HG03039 (cell line): ENCODE results near the gene BCORL1.

Experiments
- ATAC-seq: cut with Tn5 transposase; IDR thresholded peaks from one replicate; pipeline ENCODE4 v1.9.1; 2021; ENCODE audit warnings: mild to moderate bottlenecking, moderate library complexity; ENCODE audit not compliant: unreplicated experiment

BCORL1 gene

DNA sequence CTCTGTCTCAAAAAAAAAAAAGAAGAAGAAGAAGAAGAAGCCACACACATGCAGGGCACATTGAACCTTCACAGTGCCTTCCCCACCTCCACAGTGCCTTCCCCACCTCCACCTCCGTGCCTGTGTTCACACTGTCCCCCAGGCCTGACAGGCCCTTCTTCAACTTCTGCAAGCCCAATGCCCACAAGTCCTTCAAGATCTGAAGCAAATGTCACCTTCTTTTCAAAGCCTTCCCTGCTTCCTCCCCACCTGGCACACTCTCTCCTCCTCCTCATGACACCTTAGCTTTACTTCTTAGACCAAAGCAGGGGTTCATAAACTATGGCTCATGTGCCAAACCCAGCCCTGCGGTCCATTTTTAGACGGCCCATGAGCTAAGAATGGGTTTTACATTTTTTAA is 107.9 kb downstream of the BCORL1 start:
- no peak for ATAC-seq

GRCh38 chrX:130091980-130092522 is 109.6 kb downstream of the BCORL1 start:
- ATAC-seq, result peak; percentile 99

DNA sequence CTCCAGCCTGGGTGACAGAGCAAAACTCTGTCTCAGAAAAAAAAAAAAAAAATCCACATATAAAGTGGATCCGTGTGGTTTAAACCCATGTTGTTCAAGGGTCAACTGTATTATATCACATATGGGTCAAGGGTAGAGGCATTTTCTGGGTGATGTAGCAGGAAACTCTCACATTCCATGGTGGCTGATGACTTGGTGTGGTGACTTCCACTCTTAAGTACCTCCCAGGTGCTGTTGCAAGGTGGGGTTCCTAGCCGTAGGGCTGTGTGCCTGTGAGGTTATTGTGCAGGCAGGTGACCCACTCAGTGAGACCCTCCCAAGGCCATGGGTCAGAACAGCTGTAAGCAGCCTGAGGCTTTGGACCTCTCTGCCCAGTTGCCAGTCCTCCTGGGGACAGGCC is 110.8 kb downstream of the BCORL1 start:
- no peak for ATAC-seq

DNA sequence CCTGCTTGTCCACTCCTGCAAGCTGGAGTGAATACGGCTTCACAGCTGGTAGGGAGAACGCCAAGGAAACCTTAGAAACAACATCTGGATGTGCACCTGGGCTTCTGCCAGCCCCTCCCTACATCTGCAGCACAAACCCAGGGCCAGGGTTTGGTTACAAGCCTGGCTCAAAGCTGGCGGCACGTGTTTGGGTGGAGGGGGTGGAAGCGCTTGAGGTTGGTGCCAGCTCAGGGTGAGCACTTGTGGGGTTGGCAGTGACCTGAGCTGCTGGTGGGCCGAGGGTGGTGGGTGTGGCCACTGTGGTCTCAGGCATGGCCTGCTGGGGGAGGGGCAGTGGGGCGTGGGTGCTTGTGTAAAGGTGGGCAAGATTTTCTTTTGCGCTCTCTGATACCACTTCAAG is 112.3 kb downstream of the BCORL1 start:
- ATAC-seq, result no peak

- no peak for ATAC-seq
These were observed 113.0 kb downstream of the BCORL1 start for GRCh38 chrX:130095249-130096030.

DNA sequence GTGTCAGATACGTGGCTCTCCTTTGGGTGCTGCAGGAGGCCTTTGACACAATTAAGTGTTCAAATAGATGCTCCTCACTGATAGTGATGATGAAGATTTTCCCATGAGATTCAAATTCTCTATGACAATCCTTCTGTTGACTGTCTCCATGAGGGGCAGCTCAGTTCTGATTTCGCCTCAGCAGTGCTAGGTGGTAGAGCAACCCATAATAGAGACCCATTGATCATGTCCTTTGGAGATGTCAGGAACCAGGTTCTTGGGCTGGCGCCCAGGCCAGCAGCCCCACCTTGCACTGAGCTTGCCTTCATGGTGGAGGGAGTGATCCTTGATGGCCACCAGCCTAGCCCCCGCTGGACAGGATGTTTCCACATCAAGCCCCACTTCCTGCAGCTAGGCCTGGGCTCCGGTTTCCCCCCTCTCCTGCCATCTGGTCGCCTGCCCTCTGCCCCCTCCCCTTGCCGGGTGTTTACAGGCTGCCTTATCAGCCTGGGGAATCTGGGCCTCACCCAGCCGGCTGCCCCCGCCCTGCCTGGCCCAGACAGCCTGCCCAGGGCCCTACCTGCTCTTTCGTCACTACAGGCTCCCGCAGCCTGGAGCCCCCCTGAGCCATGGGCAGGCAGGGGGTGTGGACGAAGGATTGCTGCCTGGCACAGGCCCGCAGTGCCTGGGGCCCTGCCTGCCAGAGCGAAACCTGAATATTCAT is 115.2 kb downstream of the BCORL1 start:
- ATAC-seq, result no peak

DNA sequence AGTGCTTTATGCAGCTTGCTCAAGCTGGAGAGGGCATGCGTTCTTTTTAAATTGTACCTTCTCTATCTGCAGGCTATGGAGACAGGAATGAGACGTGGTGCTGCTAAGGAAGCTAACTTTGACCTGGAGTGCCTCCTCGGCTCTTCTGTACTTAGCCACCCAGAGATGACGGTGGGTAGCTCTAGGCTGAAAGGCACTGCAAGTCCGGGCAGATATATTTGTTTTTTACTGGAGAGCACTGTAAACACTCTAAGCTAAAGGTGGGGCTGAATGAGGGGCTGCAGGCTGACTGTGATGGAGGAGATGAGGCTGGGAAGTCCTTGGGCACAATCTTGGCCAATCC is 115.7 kb downstream of the BCORL1 start:
- ATAC-seq, result no peak

DNA sequence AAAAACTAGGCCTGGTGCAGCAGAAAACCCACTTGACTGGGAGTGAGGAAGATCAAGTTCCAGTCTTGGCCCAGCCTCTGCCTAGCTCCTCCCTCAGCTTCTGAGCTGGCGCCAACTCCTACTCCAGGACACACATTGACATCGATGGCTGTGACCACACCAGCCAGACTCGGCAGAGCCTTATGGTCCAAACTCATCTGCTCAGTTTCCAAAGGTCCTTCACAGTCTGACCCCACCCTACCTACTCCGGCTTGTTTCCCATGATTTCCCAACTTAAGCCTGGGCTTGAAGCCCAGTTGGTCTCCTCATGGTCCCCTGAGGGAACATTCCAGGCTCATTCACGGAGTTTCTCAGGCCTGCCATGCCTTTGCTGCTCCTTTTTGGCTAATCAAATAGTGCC is 117.7 kb downstream of the BCORL1 start:
- ATAC-seq, result no peak

DNA sequence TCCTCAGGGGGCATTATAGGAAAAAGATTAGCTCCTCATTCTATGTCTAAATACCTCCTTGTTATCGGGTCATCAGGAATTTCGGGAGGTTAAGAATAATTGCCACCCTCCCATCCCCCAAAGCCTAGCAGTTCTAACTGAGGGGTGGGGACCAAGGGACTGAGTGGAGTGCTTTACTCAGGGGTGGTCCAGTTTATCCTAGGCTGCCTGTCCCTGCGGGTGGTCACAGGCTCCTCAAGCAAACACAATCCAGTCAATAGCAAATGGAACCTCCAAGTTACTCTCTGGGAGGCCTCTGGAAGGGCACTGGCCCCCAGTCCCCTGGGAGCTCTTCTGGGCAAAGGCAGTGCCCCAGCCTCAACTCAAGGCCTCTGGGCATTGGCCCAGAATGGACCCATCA is 121.2 kb downstream of the BCORL1 start:
- ATAC-seq, result no peak

- no peak for ATAC-seq
These were observed 122.8 kb downstream of the BCORL1 start for GRCh38 chrX:130105244-130105643.

DNA sequence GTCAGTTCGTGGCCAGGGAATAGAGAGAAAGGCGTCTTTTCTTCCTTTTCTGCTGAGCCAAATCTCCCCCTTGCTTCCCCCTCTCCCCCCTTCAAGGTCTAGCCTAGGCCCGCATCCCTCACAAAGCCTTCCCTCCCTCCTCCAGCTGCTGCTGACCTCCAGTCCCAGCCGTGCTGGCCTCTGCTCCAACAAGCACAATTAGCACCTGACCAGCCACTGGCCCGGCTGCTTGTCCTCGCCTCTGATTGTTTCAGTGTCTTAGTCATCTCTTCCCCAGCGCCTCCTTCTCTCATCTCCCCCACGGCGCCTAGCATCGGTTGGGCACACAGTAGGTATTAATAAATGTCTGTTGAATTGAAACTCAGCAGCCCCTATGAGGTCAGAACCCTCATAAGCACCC is 123.6 kb downstream of the BCORL1 start:
- ATAC-seq, result no peak
